GM12801 (cell line): Measurements from ENCODE around the gene SPINDOC.

Experiments used
- CTCF ChIP-seq: IDR thresholded peaks from one replicate; pipeline ENCODE4 v1.5.1; 2011; ENCODE audit warnings: control low read depth; ENCODE audit not compliant: insufficient read length; ENCODE audit errors: extremely low read depth

SPINDOC gene

GRCh38 chr11:63874511-63874910, 61.3 kb downstream of the SPINDOC start:
- no peak for TF ChIP-seq CTCF

GRCh38 chr11:63875506-63876065, 62.3 kb downstream of the SPINDOC start:
- no peak for TF ChIP-seq CTCF

GRCh38 chr11:63876616-63877015, 63.4 kb downstream of the SPINDOC start:
- no peak for TF ChIP-seq CTCF
